Measurements from ENCODE around the gene CSTF3.
"Not testable (repeated sequence)": the region's sequence is repeated elsewhere in the genome, so short reads cannot be mapped to it uniquely, and the experiment has no call there.

The CSTF3 gene

GRCh38 chr11:33160587-33160986 is 693 bp downstream of the CSTF3 start:
- TF ChIP-seq CTCF (IDR thresholded peaks at IDR 0.05; ENCODE audit: borderline replicate concordance, extremely low read depth, low read length, poor library complexity, severe bottlenecking) (no peak), EZH2 (IDR thresholded peaks at IDR 0.05; ENCODE audit: borderline replicate concordance, low read depth, low read length, severe bottlenecking) (no peak)

GRCh38 chr11:33160136-33160535 is 1.1 kb downstream of the CSTF3 start:
- ATAC-seq (ENCODE audit: insufficient read depth, low read depth) (no peak), DNase-seq (no peak)
- Histone ChIP-seq H3K79me2 (ENCODE audit: insufficient read depth, low read length) (peaks cover 98% of the 10 kb centered on the region), H3K27ac (ENCODE audit: low read length) (peak overlapping the region; percentile 98), H3K9me3 (ENCODE audit: insufficient read depth, low read length, severe bottlenecking) (no peaks in the 10 kb centered on the region), H3K36me3 (ENCODE audit: insufficient read depth, low read length) (peaks cover 27% of the 10 kb centered on the region), H3K27me3 (ENCODE audit: insufficient read depth, low read length, poor library complexity) (no peaks in the 10 kb centered on the region), H3K4me1 (ENCODE audit: insufficient read depth, low read length) (peaks cover 54% of the 10 kb centered on the region), H3K4me3 (ENCODE audit: low read depth in 1 of 2, low read length in 2 of 2) (peak overlapping the region; percentile 78 to 93), H4K20me1 (ENCODE audit: insufficient read depth, low read length) (peaks cover 33% of the 10 kb centered on the region; the same call in 1 of the 2 replicates), H3K4me2 (ENCODE audit: insufficient read depth, low read length) (peak overlapping the region; percentile 86), H3K9ac (ENCODE audit: low read depth, low read length) (peak overlapping the region; percentile 92), H2AFZ (ENCODE audit: low read depth, low read length) (no peak overlapping the region)
- no peak for TF ChIP-seq EZH2 (IDR thresholded peaks at IDR 0.05; ENCODE audit: borderline replicate concordance, low read depth, low read length, severe bottlenecking)
- no peak for TF ChIP-seq CTCF (IDR thresholded peaks at IDR 0.05; ENCODE audit: borderline replicate concordance, extremely low read depth, low read length, poor library complexity, severe bottlenecking)

More at GRCh38 chr11:33160587-33160986, 693 bp downstream of the CSTF3 start:
- DNase-seq (no peak), ATAC-seq (ENCODE audit: insufficient read depth, low read depth) (no peak)
- Histone ChIP-seq H3K36me3 (ENCODE audit: insufficient read depth, low read length) (peaks cover 24% of the 10 kb centered on the region), H3K79me2 (ENCODE audit: insufficient read depth, low read length) (peaks cover 95% of the 10 kb centered on the region), H3K27ac (ENCODE audit: low read length) (peak overlapping the region; percentile 98), H3K4me3 (ENCODE audit: low read depth in 1 of 2, low read length in 2 of 2) (peak overlapping the region; percentile 78 to 93), H3K4me1 (ENCODE audit: insufficient read depth, low read length) (peaks cover 53% of the 10 kb centered on the region), H4K20me1 (ENCODE audit: insufficient read depth, low read length) (peaks cover 32% of the 10 kb centered on the region; the same call in 1 of the 2 replicates), H3K27me3 (ENCODE audit: insufficient read depth, low read length, poor library complexity) (no peaks in the 10 kb centered on the region), H3K9me3 (ENCODE audit: insufficient read depth, low read length, severe bottlenecking) (no peaks in the 10 kb centered on the region), H3K9ac (ENCODE audit: low read depth, low read length) (peak overlapping the region; percentile 92), H3K4me2 (ENCODE audit: insufficient read depth, low read length) (peak overlapping the region; percentile 86), H2AFZ (ENCODE audit: low read depth, low read length) (peak overlapping the region; percentile 71)

DNA sequence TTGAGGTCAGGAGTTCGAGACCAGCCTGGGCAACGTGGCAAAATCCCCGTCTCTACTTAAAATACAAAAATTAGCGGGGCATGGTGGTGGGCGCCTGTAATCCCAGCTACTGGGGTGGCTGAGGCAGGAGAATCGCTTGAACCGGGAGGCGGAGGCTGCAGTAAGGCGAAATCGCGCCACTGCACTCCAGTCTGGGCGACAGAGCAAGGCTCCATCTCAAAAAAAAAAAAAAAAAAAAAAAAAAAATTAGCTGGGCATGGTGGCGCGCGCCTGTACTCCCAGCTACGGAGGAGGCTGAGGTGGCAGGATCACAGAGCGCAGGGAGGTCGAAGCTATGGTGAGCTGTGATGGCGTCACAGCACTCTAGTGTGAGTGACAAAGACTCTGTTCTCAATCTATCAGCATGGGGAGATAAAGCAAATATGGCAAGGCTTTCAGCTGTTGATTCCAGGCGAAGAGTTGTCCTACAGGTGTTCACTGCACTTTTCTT is 1.9 kb downstream of the CSTF3 start:
- not testable (repeated sequence) for ATAC-seq (ENCODE audit: insufficient read depth, low read depth); H2AFZ ChIP-seq (ENCODE audit: low read depth, low read length); H3K9me3 ChIP-seq (ENCODE audit: insufficient read depth, low read length, severe bottlenecking); H3K27me3 ChIP-seq (ENCODE audit: insufficient read depth, low read length, poor library complexity); DNase-seq
- peaks cover 98% of the 10 kb centered on the region for H3K79me2 ChIP-seq (ENCODE audit: insufficient read depth, low read length)
- H3K36me3 ChIP-seq (ENCODE audit: insufficient read depth, low read length), result peaks cover 27% of the 10 kb centered on the region
- peaks cover 56% of the 10 kb centered on the region for H3K4me1 ChIP-seq (ENCODE audit: insufficient read depth, low read length)
- H3K27ac ChIP-seq (ENCODE audit: low read length), result 0 out of 2 replicates have a peak overlapping the region, but pooled peaks have one; percentile 98
- peak overlapping the region; percentile 86 for H3K4me2 ChIP-seq (ENCODE audit: insufficient read depth, low read length)
- H4K20me1 ChIP-seq (ENCODE audit: insufficient read depth, low read length), result peaks cover 38% of the 10 kb centered on the region; the same call in 1 of the 2 replicates
- peak overlapping the region; percentile 92 for H3K9ac ChIP-seq (ENCODE audit: low read depth, low read length)
- H3K4me3 ChIP-seq (ENCODE audit: low read depth in 1 of 2, low read length in 2 of 2), result peak overlapping the region; percentile 78 to 93; a peak in 3 of 4 replicates

GRCh38 chr11:33158596-33159275 is 2.5 kb downstream of the CSTF3 start:
- H4K20me1 ChIP-seq (ENCODE audit: insufficient read depth, low read length), result peaks cover 43% of the 10 kb centered on the region; the same call in 1 of the 2 replicates
- H3K9me3 ChIP-seq (ENCODE audit: insufficient read depth, low read length, severe bottlenecking), result no peaks in the 10 kb centered on the region
- ATAC-seq (ENCODE audit: insufficient read depth, low read depth) (no peak), DNase-seq (no peak)
- H3K79me2 ChIP-seq (ENCODE audit: insufficient read depth, low read length), result peaks cover 99% of the 10 kb centered on the region
- peaks cover 54% of the 10 kb centered on the region for H3K4me1 ChIP-seq (ENCODE audit: insufficient read depth, low read length)
- no peak overlapping the region for H2AFZ ChIP-seq (ENCODE audit: low read depth, low read length)
- TF ChIP-seq CTCF (IDR thresholded peaks at IDR 0.05; ENCODE audit: borderline replicate concordance, extremely low read depth, low read length, poor library complexity, severe bottlenecking) (no peak), EZH2 (IDR thresholded peaks at IDR 0.05; ENCODE audit: borderline replicate concordance, low read depth, low read length, severe bottlenecking) (no peak)
- peaks cover 31% of the 10 kb centered on the region for H3K36me3 ChIP-seq (ENCODE audit: insufficient read depth, low read length)
- no peaks in the 10 kb centered on the region for H3K27me3 ChIP-seq (ENCODE audit: insufficient read depth, low read length, poor library complexity)
- H3K4me2 ChIP-seq (ENCODE audit: insufficient read depth, low read length), result peak overlapping the region; percentile 86
- peak overlapping the region in 1 of 2 experiments; percentile 78; a peak in 1 of 4 replicates for H3K4me3 ChIP-seq (ENCODE audit: low read depth in 1 of 2, low read length in 2 of 2)
- peak overlapping the region; percentile 92 for H3K9ac ChIP-seq (ENCODE audit: low read depth, low read length)
- H3K27ac ChIP-seq (ENCODE audit: low read length), result 0 out of 2 replicates have a peak overlapping the region, but pooled peaks have one; percentile 2

All from DND-41 (cell line).